Caco-2 (cell line): ENCODE results near the gene REEP6. TPM values are rescaled to one million over a fixed set of nuclear protein-coding genes. Genes with fewer than 3 reads are reported as not detected.
"Not testable (repeated sequence)": the region's sequence is repeated elsewhere in the genome, so short reads cannot be mapped to it uniquely, and the experiment has no call there.

Source experiments
- BruUV-seq: library from RNA; stranded (reverse); fragments of 400-500 nt; replicated peaks from 2 replicates; lab custom pipeline; 2021; lab: Mats Ljungman, UMichigan
- CTCF ChIA-PET: fragments of 300-600 bp; sonication (Branson Sonifier 250); formaldehyde crosslinking; loops from one replicate; lab custom pipeline; 2022; ENCODE audit warnings: antibody characterized with exemption; lab: Charles Lee
- POLR2A ChIA-PET: fragments of 300-600 bp; sonication (Branson Sonifier 250); formaldehyde crosslinking; loops from one replicate; lab custom pipeline; 2022; ENCODE audit warnings: antibody characterized with exemption; lab: Charles Lee
- DNase-seq, 2 experiments: peaks; one replicate each; pipeline versions ENCODE4 v3.0.0 to v3.0.0-alpha.2; 2020 to 2022
- H3K27me3 ChIP-seq: replicated peaks from 2 replicates; pipeline ENCODE4 v1.6.0; 2011; ENCODE audit warnings: low read length; ENCODE audit not compliant: control insufficient read depth, insufficient read depth
- H3K36me3 ChIP-seq: 2 replicates; pipeline ENCODE4 v1.5.1; 2011; ENCODE audit warnings: low read length; ENCODE audit not compliant: control insufficient read depth, insufficient read depth
- H3K4me1 ChIP-seq: fragments of 250-450 bp; sonication (Bioruptor Pico); 2 replicates; pipeline ENCODE4 v1.5.1; 2020; ENCODE audit warnings: mild to moderate bottlenecking
- H3K4me3 ChIP-seq: 2 replicates; pipeline ENCODE4 v1.5.1; 2011; ENCODE audit warnings: low read depth, mild to moderate bottlenecking, control low read depth, low read length
- H3K9me3 ChIP-seq: fragments of 250-450 bp; sonication (Bioruptor Pico); 2 replicates; pipeline ENCODE4 v1.5.1; 2020; ENCODE audit warnings: mild to moderate bottlenecking, moderate library complexity
- H3K27ac Mint-ChIP-seq: one replicate; pipeline ENCODE4 v1.8.0; 2022; ENCODE audit warnings: mixed read lengths; ENCODE audit not compliant: unreplicated experiment
- H3K27me3 Mint-ChIP-seq: one replicate; pipeline ENCODE4 v1.8.0; 2022; ENCODE audit warnings: mixed read lengths; ENCODE audit not compliant: insufficient read depth, unreplicated experiment
- H3K36me3 Mint-ChIP-seq: one replicate; pipeline ENCODE4 v1.8.0; 2022; ENCODE audit warnings: mild to moderate bottlenecking, mixed read lengths; ENCODE audit not compliant: insufficient read depth, unreplicated experiment
- H3K4me1 Mint-ChIP-seq: one replicate; pipeline ENCODE4 v1.8.0; 2022; ENCODE audit warnings: low read depth, mixed read lengths; ENCODE audit not compliant: unreplicated experiment
- H3K4me3 Mint-ChIP-seq: one replicate; pipeline ENCODE4 v1.8.0; 2022; ENCODE audit warnings: mild to moderate bottlenecking, moderate library complexity, mixed read lengths; ENCODE audit not compliant: unreplicated experiment
- H3K9me3 Mint-ChIP-seq: one replicate; pipeline ENCODE4 v1.8.0; 2022; ENCODE audit warnings: mixed read lengths; ENCODE audit not compliant: unreplicated experiment
- CTCF ChIP-seq, 2 experiments: fragments of 200-600 bp in 1 of 2; IDR thresholded peaks; 1 replicate in 1 of 2; 2 replicates in 1 of 2; pipeline versions ENCODE4 v1.5.1 to v1.8.0; 2011 to 2022; ENCODE audit warnings: antibody characterized with exemption in 1 of 2, control low read depth in 1 of 2, inconsistent platforms in 1 of 2, low read depth in 1 of 2, low read length in 1 of 2, mild to moderate bottlenecking in 1 of 2, moderate library complexity in 1 of 2; ENCODE audit not compliant: insufficient read depth in 1 of 2, severe bottlenecking in 1 of 2, unreplicated experiment in 1 of 2
- intact Hi-C: fragments of 100-400 bp; cut with micrococcal nuclease; formaldehyde crosslinking; loops from one replicate; pipeline ENCODE4 v1.10.0; 2022; ENCODE audit not compliant: unreplicated experiment
- total RNA-seq: library from RNA; stranded (reverse); gene quantifications from 2 replicates; pipeline ENCODE4 v1.2.3, GENCODE V29; 2022

The REEP6 gene
- total RNA-seq, 1 experiment from 2014 or later, result 50.2 TPM

GRCh38 chr19:1538978-1539377 lies 48.0 kb downstream of the REEP6 start:
- DNase-seq, result no peak
- H3K36me3 Mint-ChIP-seq, result no peaks in the 10 kb centered on the region
- no TSS peak for BruUV-seq
- Histone ChIP-seq H3K9me3 (no peaks in the 10 kb centered on the region), H3K4me3 (no peak overlapping the region), H3K36me3 (no peaks in the 10 kb centered on the region), H3K4me1 (no peaks in the 10 kb centered on the region), H3K27me3 (no peaks in the 10 kb centered on the region)
- no peaks in the 10 kb centered on the region for H3K9me3 Mint-ChIP-seq
- H3K4me1 Mint-ChIP-seq, result no peaks in the 10 kb centered on the region
- H3K27me3 Mint-ChIP-seq, result peaks cover 3% of the 10 kb centered on the region
- no peak overlapping the region for H3K27ac Mint-ChIP-seq
- TF ChIP-seq CTCF (IDR thresholded peaks at IDR 0.05; ENCODE audit: insufficient read depth in 1 of 2, low read depth in 1 of 2, low read length in 1 of 2, severe bottlenecking in 1 of 2, unreplicated experiment in 1 of 2), result no peak
- intact Hi-C loops, result no loop called here
- no peak overlapping the region for H3K4me3 Mint-ChIP-seq
- ChIA-PET CTCF (no interaction called here), POLR2A (no interaction called here)

DNA sequence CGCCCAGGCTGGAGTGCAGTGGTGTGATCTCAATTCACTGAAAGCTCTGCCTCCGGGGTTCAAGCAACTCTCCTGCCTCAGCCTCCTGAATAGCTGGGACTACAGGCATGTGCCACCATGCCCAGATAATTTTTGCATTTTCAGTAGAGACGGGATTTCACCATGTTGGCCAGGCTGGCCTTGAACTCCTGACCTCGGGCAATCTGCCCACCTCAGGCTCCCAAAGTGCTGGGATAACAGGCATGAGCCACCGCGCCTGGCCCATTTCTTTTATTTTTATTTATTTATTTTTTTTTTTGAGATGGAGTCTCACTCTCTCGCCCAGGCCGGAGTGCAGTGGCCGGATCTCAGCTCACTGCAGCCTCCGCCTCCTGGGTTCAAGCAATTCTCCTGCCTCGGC lies 48.8 kb downstream of the REEP6 start:
- BruUV-seq, H3K27ac Mint-ChIP-seq, H3K27me3 Mint-ChIP-seq, H3K36me3 Mint-ChIP-seq, H3K36me3 ChIP-seq, H3K4me1 Mint-ChIP-seq, H3K9me3 ChIP-seq, intact Hi-C loops, H3K27me3 ChIP-seq, CTCF ChIA-PET, H3K4me3 Mint-ChIP-seq, H3K9me3 Mint-ChIP-seq, DNase-seq, H3K4me3 ChIP-seq, POLR2A ChIA-PET, H3K4me1 ChIP-seq: not testable (repeated sequence)

- no peak overlapping the region for H3K4me3 ChIP-seq
- no peaks in the 10 kb centered on the region for H3K4me1 ChIP-seq
- no peaks in the 10 kb centered on the region for H3K27me3 ChIP-seq
- ChIA-PET POLR2A (no interaction called here), CTCF (no interaction called here)
- intact Hi-C loops, result no loop called here
- no TSS peak for BruUV-seq
- DNase-seq, result no peak
- Mint-ChIP-seq H3K9me3 (no peaks in the 10 kb centered on the region), H3K4me3 (no peak overlapping the region), H3K27ac (no peak overlapping the region), H3K4me1 (no peaks in the 10 kb centered on the region), H3K27me3 (peaks cover 3% of the 10 kb centered on the region), H3K36me3 (no peaks in the 10 kb centered on the region)
- no peaks in the 10 kb centered on the region for H3K9me3 ChIP-seq
- TF ChIP-seq CTCF (IDR thresholded peaks at IDR 0.05; ENCODE audit: insufficient read depth in 1 of 2, low read depth in 1 of 2, low read length in 1 of 2, severe bottlenecking in 1 of 2, unreplicated experiment in 1 of 2), result no peak
- H3K36me3 ChIP-seq, result no peaks in the 10 kb centered on the region
These were observed 49.5 kb downstream of the REEP6 start for GRCh38 chr19:1540365-1540925.

Other genes starting within 250 kb of the REEP6 start
- gene ATP5F1D, start 249.4 kb upstream of the REEP6 start, total RNA-seq, result 126 and 140 TPM in 2 replicates
- 125 and 128 TPM in 2 replicates for gene MIDN, start 242.6 kb upstream of the REEP6 start, total RNA-seq
- 289 and 331 TPM in 2 replicates for gene CIRBP, start 221.8 kb upstream of the REEP6 start, total RNA-seq
- 51.0 and 56.3 TPM in 2 replicates for gene FAM174C, start 215.7 kb upstream of the REEP6 start, total RNA-seq
- gene EFNA2, start 205.3 kb upstream of the REEP6 start, total RNA-seq, result 18.6 and 20.6 TPM in 2 replicates
- 111 and 114 TPM in 2 replicates for gene NDUFS7, start 107.3 kb upstream of the REEP6 start, total RNA-seq
- gene GAMT, start 89.6 kb upstream of the REEP6 start, total RNA-seq, result 67.3 and 75.7 TPM in 2 replicates
- gene DAZAP1, start 83.6 kb upstream of the REEP6 start, total RNA-seq, result 165 and 180 TPM in 2 replicates
- 1,192 and 1,341 TPM in 2 replicates for gene RPS15, start 52.8 kb upstream of the REEP6 start, total RNA-seq
- gene APC2, start 41.1 kb upstream of the REEP6 start, total RNA-seq, result 9.5 and 11.3 TPM in 2 replicates
- gene C19orf25, start 12.0 kb upstream of the REEP6 start, total RNA-seq, result 41.9 and 45.4 TPM in 2 replicates
- 6.4 and 9.8 TPM in 2 replicates for gene PCSK4, start 831 bp upstream of the REEP6 start, total RNA-seq
- 23.9 and 26.2 TPM in 2 replicates for gene ADAMTSL5, start 21.8 kb downstream of the REEP6 start, total RNA-seq
- 0.19 TPM in 1 of 2 replicates, not detected in the other for gene PLK5, start 32.9 kb downstream of the REEP6 start, total RNA-seq
- gene MEX3D, start 77.1 kb downstream of the REEP6 start, total RNA-seq, result 50.6 and 52.1 TPM in 2 replicates
- 89.3 and 95.3 TPM in 2 replicates for gene MBD3, start 101.7 kb downstream of the REEP6 start, total RNA-seq
- 222 and 238 TPM in 2 replicates for gene UQCR11, start 114.3 kb downstream of the REEP6 start, total RNA-seq
- gene TCF3, start 161.4 kb downstream of the REEP6 start, total RNA-seq, result 147 and 162 TPM in 2 replicates